Measurements from ENCODE around the gene SLC48A1.

SLC48A1 gene

GRCh38 chr12:47731723-47732122 is 41.3 kb upstream of the SLC48A1 start:
- H3K27ac ChIP-seq = no peak overlapping the region
- H3K4me1 ChIP-seq (ENCODE audit: control insufficient read depth in 1 of 2, insufficient read depth in 1 of 2, low read depth in 1 of 2, low read length in 1 of 2) = peaks cover 4% of the 10 kb centered on the region in 2 experiments
- H3K9me3 ChIP-seq = no peaks in the 10 kb centered on the region
- H3K27me3 ChIP-seq = no peaks in the 10 kb centered on the region
- no peak overlapping the region for H3K4me3 ChIP-seq (ENCODE audit: low read depth in 1 of 2, low read length in 1 of 2)
- TF ChIP-seq CTCF (IDR thresholded peaks at IDR 0.05) = no peak
- no peaks in the 10 kb centered on the region for H3K36me3 ChIP-seq

DNA sequence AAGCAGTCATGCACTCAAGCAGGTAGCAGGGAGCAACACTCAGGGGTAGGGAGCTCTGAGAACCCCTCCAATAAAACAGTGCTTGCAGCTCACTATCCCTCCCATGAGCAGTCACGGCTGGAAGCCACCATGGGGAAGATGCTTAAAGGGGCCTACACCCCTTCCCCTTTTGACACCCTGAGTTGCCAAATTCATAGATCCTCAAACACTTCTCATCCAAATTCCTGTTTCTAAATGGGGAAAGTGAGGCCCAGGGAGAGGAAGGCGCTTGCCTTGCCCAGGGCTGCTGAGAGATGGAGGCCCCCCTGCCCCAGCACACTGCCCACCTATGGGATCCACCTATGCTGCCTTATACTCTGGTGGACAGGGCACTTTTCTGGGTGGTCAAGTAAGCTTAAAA is 40.5 kb upstream of the SLC48A1 start:
- Histone ChIP-seq H3K27me3 (no peaks in the 10 kb centered on the region), H3K4me3 (ENCODE audit: low read depth in 1 of 2, low read length in 1 of 2) (no peak overlapping the region), H3K27ac (no peak overlapping the region), H3K9me3 (no peaks in the 10 kb centered on the region), H3K36me3 (no peaks in the 10 kb centered on the region), H3K4me1 (ENCODE audit: control insufficient read depth in 1 of 2, insufficient read depth in 1 of 2, low read depth in 1 of 2, low read length in 1 of 2) (peaks cover 4% of the 10 kb centered on the region in 2 experiments)
- no peak for TF ChIP-seq CTCF (IDR thresholded peaks at IDR 0.05)

- no peaks in the 10 kb centered on the region for H3K36me3 ChIP-seq
- TF ChIP-seq CTCF (IDR thresholded peaks at IDR 0.05) = no peak
- H3K4me3 ChIP-seq (ENCODE audit: low read depth in 1 of 2, low read length in 1 of 2) = no peak overlapping the region
- H3K27me3 ChIP-seq = no peaks in the 10 kb centered on the region
- no peaks in the 10 kb centered on the region for H3K9me3 ChIP-seq
- peaks cover 4% of the 10 kb centered on the region in 2 experiments for H3K4me1 ChIP-seq (ENCODE audit: control insufficient read depth in 1 of 2, insufficient read depth in 1 of 2, low read depth in 1 of 2, low read length in 1 of 2)
- no peak overlapping the region for H3K27ac ChIP-seq
These were observed 39.9 kb upstream of the SLC48A1 start for GRCh38 chr12:47733142-47733541.

DNA sequence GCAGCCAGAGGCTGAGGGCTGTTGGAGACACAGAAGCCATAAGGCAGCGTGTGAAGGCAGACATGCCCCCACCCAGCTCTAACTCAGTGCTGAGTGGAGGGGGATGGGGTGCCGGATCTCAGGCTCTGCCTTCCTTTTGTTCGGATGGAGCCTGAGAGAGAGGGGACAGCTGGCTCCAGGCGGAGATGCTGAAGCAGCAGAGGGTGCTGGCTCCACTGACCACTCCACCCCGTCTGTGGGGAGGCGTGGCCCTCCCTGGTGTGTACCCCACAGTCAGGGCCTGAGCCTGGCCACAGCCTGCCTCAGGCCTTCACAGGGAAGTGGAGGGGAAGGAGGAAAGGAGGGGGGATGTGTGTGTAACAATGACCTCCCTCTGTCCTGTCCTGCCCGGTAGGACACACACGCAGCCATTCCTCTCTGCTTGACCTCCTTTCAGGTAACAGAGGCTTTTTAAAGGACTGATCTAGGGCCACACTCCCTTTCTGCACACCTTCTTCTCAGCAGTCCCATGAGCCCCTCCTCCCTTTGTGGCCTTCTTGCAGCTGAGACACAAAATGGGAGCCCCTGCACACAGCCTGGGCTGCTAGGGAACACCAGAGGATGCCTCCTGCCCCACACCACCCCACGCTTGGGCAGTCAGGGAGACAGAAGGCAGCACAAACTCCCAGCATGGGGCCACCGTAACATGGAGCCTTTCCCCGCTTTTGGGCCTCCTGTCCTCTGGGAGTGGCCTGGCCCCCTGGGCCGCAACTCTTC is 38.1 kb upstream of the SLC48A1 start:
- no peaks in the 10 kb centered on the region for H3K9me3 ChIP-seq
- H3K4me1 ChIP-seq (ENCODE audit: control insufficient read depth in 1 of 2, insufficient read depth in 1 of 2, low read depth in 1 of 2, low read length in 1 of 2) = peaks cover 4% of the 10 kb centered on the region in 2 experiments
- no peak overlapping the region for H3K4me3 ChIP-seq (ENCODE audit: low read depth in 1 of 2, low read length in 1 of 2)
- no peak for TF ChIP-seq CTCF (IDR thresholded peaks at IDR 0.05)
- no peaks in the 10 kb centered on the region for H3K36me3 ChIP-seq
- no peak overlapping the region for H3K27ac ChIP-seq
- H3K27me3 ChIP-seq = no peaks in the 10 kb centered on the region

DNA sequence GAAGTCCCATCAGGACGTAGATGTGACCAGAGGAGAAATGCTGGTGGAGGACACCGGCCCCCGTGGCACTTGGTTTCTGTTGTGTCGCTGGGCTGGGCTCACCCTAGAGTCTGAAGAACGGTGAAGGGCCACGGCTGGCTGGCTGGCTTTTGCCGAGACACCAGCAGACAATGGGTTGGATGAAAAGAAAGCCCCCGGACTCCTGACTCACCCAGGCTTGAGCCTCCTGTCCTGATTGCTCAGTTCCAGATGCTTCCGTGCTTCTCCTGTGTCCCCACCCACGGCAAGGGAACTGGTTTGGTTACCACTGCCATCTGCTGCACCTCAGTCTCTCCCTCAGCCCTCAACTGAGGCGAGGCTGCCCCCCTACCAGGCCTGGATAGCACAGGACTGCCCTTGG is 37.4 kb upstream of the SLC48A1 start:
- H3K4me1 ChIP-seq (ENCODE audit: control insufficient read depth in 1 of 2, insufficient read depth in 1 of 2, low read depth in 1 of 2, low read length in 1 of 2) = peaks cover 4% of the 10 kb centered on the region in 2 experiments
- no peaks in the 10 kb centered on the region for H3K27me3 ChIP-seq
- H3K27ac ChIP-seq = no peak overlapping the region
- H3K36me3 ChIP-seq = no peaks in the 10 kb centered on the region
- no peak for TF ChIP-seq CTCF (IDR thresholded peaks at IDR 0.05)
- no peak overlapping the region for H3K4me3 ChIP-seq (ENCODE audit: low read depth in 1 of 2, low read length in 1 of 2)
- no peaks in the 10 kb centered on the region for H3K9me3 ChIP-seq

All from neutrophil (primary cell).